ENCODE data around the gene ARHGAP29.

DNA sequence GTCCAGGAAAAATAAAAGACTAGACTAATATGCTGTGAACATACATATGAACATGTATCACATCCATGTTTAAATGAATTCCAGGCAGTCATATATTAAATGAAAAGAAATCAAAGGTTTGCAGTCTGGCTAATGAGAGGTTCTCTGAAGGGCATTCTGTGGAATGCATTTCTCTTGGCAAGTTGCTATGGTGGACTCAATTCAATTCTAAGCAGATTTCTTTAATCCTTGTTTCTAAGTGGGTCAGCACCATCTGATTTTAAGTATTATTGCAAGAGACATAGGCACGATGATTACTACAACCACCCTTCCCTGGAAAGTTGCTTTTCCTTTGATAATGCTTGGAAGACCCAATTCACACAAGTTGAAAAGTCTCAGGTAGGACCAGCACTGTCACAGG is 92.5 kb downstream of the ARHGAP29 start:
- TF ChIP-seq KLF7 (tag by site-specific recombination; IDR thresholded peaks at IDR 0.05; ENCODE audit: borderline replicate concordance) (no peak), PRDM1 (tag by site-specific recombination; IDR thresholded peaks at IDR 0.05) (no peak), ZNF121 (tag by site-specific recombination; IDR thresholded peaks at IDR 0.05) (no peak), YY1 (tag by site-specific recombination; IDR thresholded peaks at IDR 0.05) (no peak), GLIS1 (tag by site-specific recombination; IDR thresholded peaks at IDR 0.05) (no peak), ZSCAN30 (tag by site-specific recombination; IDR thresholded peaks at IDR 0.05) (no peak), ZNF292 (tag by site-specific recombination; IDR thresholded peaks at IDR 0.05; ENCODE audit: borderline replicate concordance, low read depth) (no peak), ZNF501 (tag by site-specific recombination; IDR thresholded peaks at IDR 0.05) (no peak)
- TF ChIP-seq, protein P1, sequence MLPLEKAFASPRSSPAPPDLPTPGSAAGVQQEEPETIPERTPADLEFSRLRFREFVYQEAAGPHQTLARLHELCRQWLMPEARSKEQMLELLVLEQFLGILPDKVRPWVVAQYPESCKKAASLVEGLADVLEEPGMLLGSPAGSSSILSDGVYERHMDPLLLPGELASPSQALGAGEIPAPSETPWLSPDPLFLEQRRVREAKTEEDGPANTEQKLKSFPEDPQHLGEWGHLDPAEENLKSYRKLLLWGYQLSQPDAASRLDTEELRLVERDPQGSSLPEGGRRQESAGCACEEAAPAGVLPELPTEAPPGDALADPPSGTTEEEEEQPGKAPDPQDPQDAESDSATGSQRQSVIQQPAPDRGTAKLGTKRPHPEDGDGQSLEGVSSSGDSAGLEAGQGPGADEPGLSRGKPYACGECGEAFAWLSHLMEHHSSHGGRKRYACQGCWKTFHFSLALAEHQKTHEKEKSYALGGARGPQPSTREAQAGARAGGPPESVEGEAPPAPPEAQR (tag by site-specific recombination; IDR thresholded peaks at IDR 0.05), result no peak
- TF ChIP-seq, protein P2, sequence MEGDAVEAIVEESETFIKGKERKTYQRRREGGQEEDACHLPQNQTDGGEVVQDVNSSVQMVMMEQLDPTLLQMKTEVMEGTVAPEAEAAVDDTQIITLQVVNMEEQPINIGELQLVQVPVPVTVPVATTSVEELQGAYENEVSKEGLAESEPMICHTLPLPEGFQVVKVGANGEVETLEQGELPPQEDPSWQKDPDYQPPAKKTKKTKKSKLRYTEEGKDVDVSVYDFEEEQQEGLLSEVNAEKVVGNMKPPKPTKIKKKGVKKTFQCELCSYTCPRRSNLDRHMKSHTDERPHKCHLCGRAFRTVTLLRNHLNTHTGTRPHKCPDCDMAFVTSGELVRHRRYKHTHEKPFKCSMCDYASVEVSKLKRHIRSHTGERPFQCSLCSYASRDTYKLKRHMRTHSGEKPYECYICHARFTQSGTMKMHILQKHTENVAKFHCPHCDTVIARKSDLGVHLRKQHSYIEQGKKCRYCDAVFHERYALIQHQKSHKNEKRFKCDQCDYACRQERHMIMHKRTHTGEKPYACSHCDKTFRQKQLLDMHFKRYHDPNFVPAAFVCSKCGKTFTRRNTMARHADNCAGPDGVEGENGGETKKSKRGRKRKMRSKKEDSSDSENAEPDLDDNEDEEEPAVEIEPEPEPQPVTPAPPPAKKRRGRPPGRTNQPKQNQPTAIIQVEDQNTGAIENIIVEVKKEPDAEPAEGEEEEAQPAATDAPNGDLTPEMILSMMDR (tag by site-specific recombination; IDR thresholded peaks at IDR 0.05), result no peak
- TF ChIP-seq, protein P3, sequence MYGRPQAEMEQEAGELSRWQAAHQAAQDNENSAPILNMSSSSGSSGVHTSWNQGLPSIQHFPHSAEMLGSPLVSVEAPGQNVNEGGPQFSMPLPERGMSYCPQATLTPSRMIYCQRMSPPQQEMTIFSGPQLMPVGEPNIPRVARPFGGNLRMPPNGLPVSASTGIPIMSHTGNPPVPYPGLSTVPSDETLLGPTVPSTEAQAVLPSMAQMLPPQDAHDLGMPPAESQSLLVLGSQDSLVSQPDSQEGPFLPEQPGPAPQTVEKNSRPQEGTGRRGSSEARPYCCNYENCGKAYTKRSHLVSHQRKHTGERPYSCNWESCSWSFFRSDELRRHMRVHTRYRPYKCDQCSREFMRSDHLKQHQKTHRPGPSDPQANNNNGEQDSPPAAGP (tag by site-specific recombination; IDR thresholded peaks at IDR 0.05), result no peak

Data from HEK293 (cell line).